Neural progenitor cell (in vitro differentiated cells): Measurements from ENCODE around the gene ZNF574. TPM values are rescaled to one million over a fixed set of nuclear protein-coding genes. Genes with fewer than 3 reads are reported as not detected.

Experiments used
- DNase-seq: peaks from one replicate; pipeline ENCODE4 v3.0.0-alpha.2; 2016; ENCODE audit warnings: low spot score
- H2AFZ ChIP-seq: fragments of 200-600 bp; sonication (generic); replicated peaks from 2 replicates; pipeline ENCODE4 v1.6.1; 2016; ENCODE audit warnings: antibody characterized with exemption
- H3F3A ChIP-seq: fragments of 200-600 bp; sonication (generic); 2 replicates; pipeline ENCODE4 v1.6.1; 2016; ENCODE audit warnings: antibody characterized with exemption, low read depth
- H3K27ac ChIP-seq: fragments of 200-600 bp; sonication (generic); 2 replicates; pipeline ENCODE4 v1.5.1; 2016; ENCODE audit warnings: mild to moderate bottlenecking
- H3K27me3 ChIP-seq: fragments of 200-600 bp; sonication (generic); 2 replicates; pipeline ENCODE4 v1.6.1; 2016; ENCODE audit warnings: mild to moderate bottlenecking, moderate library complexity
- H3K36me3 ChIP-seq: fragments of 200-600 bp; sonication (generic); 2 replicates; pipeline ENCODE4 v1.5.1; 2016
- H3K4me1 ChIP-seq: fragments of 200-600 bp; sonication (generic); 2 replicates; pipeline ENCODE4 v1.6.1; 2016; ENCODE audit warnings: mixed run types
- H3K4me2 ChIP-seq: fragments of 200-600 bp; sonication (generic); 2 replicates; pipeline ENCODE4 v1.6.1; 2016
- H3K4me3 ChIP-seq: fragments of 200-600 bp; sonication (generic); 2 replicates; pipeline ENCODE4 v1.5.1; 2016
- H3K79me2 ChIP-seq: fragments of 200-600 bp; sonication (generic); 2 replicates; pipeline ENCODE4 v1.6.1; 2016; ENCODE audit warnings: low read depth
- H3K9ac ChIP-seq: fragments of 200-600 bp; sonication (generic); 2 replicates; pipeline ENCODE4 v1.6.1; 2016
- H3K9me3 ChIP-seq: fragments of 200-600 bp; sonication (generic); 2 replicates; pipeline ENCODE4 v1.5.1; 2016; ENCODE audit warnings: low read depth
- H4K20me1 ChIP-seq: fragments of 200-600 bp; sonication (generic); 2 replicates; pipeline ENCODE4 v1.6.1; 2016; ENCODE audit warnings: low read depth
- H3K27ac Mint-ChIP-seq: 3 replicates; pipeline ENCODE4 v1.8.0; 2021; ENCODE audit warnings: mixed read lengths
- H3K27me3 Mint-ChIP-seq: 2 replicates; pipeline ENCODE4 v1.8.0; 2022; ENCODE audit warnings: low read depth, mild to moderate bottlenecking, inconsistent platforms, moderate library complexity, mixed read lengths; ENCODE audit not compliant: insufficient read depth
- H3K36me3 Mint-ChIP-seq: 3 replicates; pipeline ENCODE4 v1.8.0; 2021; ENCODE audit warnings: mixed read lengths
- H3K4me1 Mint-ChIP-seq: 3 replicates; pipeline ENCODE4 v1.8.0; 2021; ENCODE audit warnings: mixed read lengths
- H3K4me3 Mint-ChIP-seq: 3 replicates; pipeline ENCODE4 v1.8.0; 2021; ENCODE audit warnings: mild to moderate bottlenecking, moderate library complexity, mixed read lengths
- H3K9me3 Mint-ChIP-seq: 3 replicates; pipeline ENCODE4 v1.8.0; 2020; ENCODE audit warnings: mixed read lengths
- CTCF ChIP-seq: fragments of 200-600 bp; sonication (generic); IDR thresholded peaks from 2 replicates; pipeline ENCODE4 v1.5.1; 2017; ENCODE audit warnings: antibody characterized with exemption, mild to moderate bottlenecking
- EZH2 ChIP-seq: fragments of 200-600 bp; sonication (generic); IDR thresholded peaks from 2 replicates; pipeline ENCODE4 v1.6.1; 2017; ENCODE audit warnings: antibody characterized with exemption, mild to moderate bottlenecking, moderate library complexity
- EZH2phosphoT487 ChIP-seq: fragments of 200-600 bp; sonication (generic); IDR thresholded peaks from 2 replicates; pipeline ENCODE4 v1.6.1; 2017; ENCODE audit warnings: antibody characterized with exemption
- total RNA-seq: library from RNA; depleted of rRNA; stranded (reverse); fragments of >200 nt; gene quantifications from 2 replicates; pipeline ENCODE4 v1.2.3, GENCODE V29; 2015; ENCODE audit warnings: low replicate concordance

Gene ZNF574
- total RNA-seq, 1 donor from 2014 or later: 13.4 TPM

GRCh38 chr19:42091300-42091699, 15.3 kb downstream of the ZNF574 start:
- Mint-ChIP-seq H3K36me3 (no peaks in the 10 kb centered on the region), H3K27me3 (peaks cover 11% of the 10 kb centered on the region), H3K4me1 (peaks cover 21% of the 10 kb centered on the region), H3K4me3 (no peak overlapping the region), H3K27ac (no peak overlapping the region), H3K9me3 (no peaks in the 10 kb centered on the region)
- TF ChIP-seq CTCF (no peak), EZH2phosphoT487 (no peak), EZH2 (no peak)
- Histone ChIP-seq H3K79me2 (no peaks in the 10 kb centered on the region), H3K27me3 (no peaks in the 10 kb centered on the region), H3K9ac (no peak overlapping the region), H3K27ac (no peak overlapping the region), H4K20me1 (no peaks in the 10 kb centered on the region), H3K9me3 (no peaks in the 10 kb centered on the region), H3K36me3 (no peaks in the 10 kb centered on the region), H2AFZ (no peak overlapping the region), H3K4me2 (no peak overlapping the region), H3F3A (peaks cover 12% of the 10 kb centered on the region), H3K4me3 (no peak overlapping the region), H3K4me1 (peaks cover 15% of the 10 kb centered on the region)
- no peak for DNase-seq

DNA sequence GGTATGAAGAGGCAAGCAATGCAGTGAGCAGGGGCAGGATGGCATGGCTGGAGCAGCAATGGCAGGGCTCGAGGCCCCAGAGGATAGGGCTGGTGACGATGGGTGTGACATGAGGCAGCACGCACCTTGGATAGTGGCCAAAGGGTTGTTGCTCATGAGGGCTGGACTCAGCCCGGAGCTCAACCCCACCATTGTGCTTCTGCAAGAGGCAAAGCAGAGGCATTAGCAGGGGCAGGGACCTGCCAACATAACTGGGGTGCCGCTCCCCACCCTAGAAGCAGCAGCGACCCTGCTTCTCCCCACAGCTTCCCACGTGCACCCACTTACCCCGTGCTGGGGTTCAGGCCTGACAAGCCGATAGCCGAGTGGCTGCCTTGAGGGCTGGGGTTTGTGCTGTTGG, 15.8 kb downstream of the ZNF574 start:
- H3K79me2 ChIP-seq: no peaks in the 10 kb centered on the region
- no peak overlapping the region for H3K27ac ChIP-seq
- H3F3A ChIP-seq: peaks cover 11% of the 10 kb centered on the region
- no peak for DNase-seq
- H3K4me3 ChIP-seq: no peak overlapping the region
- Mint-ChIP-seq H3K9me3 (no peaks in the 10 kb centered on the region), H3K27me3 (peaks cover 13% of the 10 kb centered on the region), H3K4me1 (peaks cover 21% of the 10 kb centered on the region), H3K4me3 (no peak overlapping the region), H3K27ac (no peak overlapping the region), H3K36me3 (no peaks in the 10 kb centered on the region)
- TF ChIP-seq CTCF (no peak), EZH2phosphoT487 (no peak), EZH2 (no peak)
- H3K27me3 ChIP-seq: peaks cover 3% of the 10 kb centered on the region
- no peak overlapping the region for H3K9ac ChIP-seq
- H3K9me3 ChIP-seq: no peaks in the 10 kb centered on the region
- no peaks in the 10 kb centered on the region for H4K20me1 ChIP-seq
- H3K4me2 ChIP-seq: no peak overlapping the region
- H3K4me1 ChIP-seq: peaks cover 19% of the 10 kb centered on the region
- no peak overlapping the region for H2AFZ ChIP-seq
- H3K36me3 ChIP-seq: no peaks in the 10 kb centered on the region

DNA sequence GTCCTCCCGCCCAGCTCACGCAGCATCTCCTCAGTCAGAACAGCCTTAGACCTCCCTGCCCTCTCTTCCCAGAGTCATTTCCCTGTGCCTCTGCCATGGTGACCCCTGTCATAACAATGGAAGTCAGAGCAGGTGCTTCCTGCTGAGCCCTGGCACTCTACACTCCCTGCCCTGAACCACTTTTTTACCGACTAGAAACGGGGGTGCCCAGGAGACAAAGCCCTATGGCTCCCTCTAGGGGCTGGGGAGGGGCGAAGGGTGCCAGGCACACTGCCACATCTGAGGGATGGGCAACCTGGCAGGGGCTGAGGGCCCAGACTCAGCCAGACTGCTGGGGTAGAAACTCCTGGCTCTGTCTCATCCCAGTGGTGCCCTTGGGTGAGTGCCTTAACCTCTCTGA, 16.4 kb downstream of the ZNF574 start:
- Mint-ChIP-seq H3K36me3 (no peaks in the 10 kb centered on the region), H3K4me3 (no peak overlapping the region), H3K27me3 (peaks cover 13% of the 10 kb centered on the region), H3K4me1 (peaks cover 18% of the 10 kb centered on the region), H3K27ac (peak overlapping the region; percentile 57), H3K9me3 (no peaks in the 10 kb centered on the region)
- Histone ChIP-seq H3K36me3 (no peaks in the 10 kb centered on the region), H3K27ac (no peak overlapping the region), H3K79me2 (no peaks in the 10 kb centered on the region), H3K4me1 (peaks cover 19% of the 10 kb centered on the region), H3K4me3 (no peak overlapping the region), H4K20me1 (no peaks in the 10 kb centered on the region), H3F3A (peaks cover 11% of the 10 kb centered on the region), H3K9me3 (no peaks in the 10 kb centered on the region), H3K9ac (no peak overlapping the region), H2AFZ (no peak overlapping the region), H3K4me2 (no peak overlapping the region), H3K27me3 (peaks cover 4% of the 10 kb centered on the region)
- DNase-seq: no peak
- TF ChIP-seq CTCF (peak; percentile 51), EZH2 (no peak), EZH2phosphoT487 (no peak)
